ENCODE measurements around the gene ADCY3.

The ADCY3 gene

GRCh38 chr2:24915796-24916195, 4.2 kb downstream of the ADCY3 start:
- no peak overlapping the region for H3K4me3 ChIP-seq (ENCODE audit: low read depth, low read length)
- no peak for TF ChIP-seq CTCF (IDR thresholded peaks at IDR 0.05; ENCODE audit: borderline replicate concordance, insufficient read depth, low read depth, low read length)

DNA sequence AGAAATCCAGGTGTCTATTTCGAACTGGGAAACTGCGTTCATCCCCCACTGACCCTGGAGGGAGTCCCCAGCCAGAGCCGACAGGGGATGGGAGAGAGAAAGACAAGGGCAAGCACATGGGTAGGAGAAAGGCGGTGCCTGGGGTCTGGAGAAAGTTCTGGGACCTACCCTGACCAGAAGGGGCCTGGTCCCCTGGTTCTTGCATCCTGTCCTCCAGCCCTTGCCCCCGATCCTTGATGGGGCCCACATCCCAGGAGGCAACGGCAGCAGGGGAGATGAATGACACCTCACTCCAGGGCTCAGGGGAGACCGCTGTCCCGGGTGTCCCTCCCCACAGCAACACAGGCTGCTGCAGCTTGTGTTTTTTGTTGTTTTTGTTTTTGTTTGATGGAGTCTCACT, 4.9 kb downstream of the ADCY3 start:
- H3K4me3 ChIP-seq (ENCODE audit: low read depth, low read length): no peak overlapping the region
- no peak for TF ChIP-seq CTCF (IDR thresholded peaks at IDR 0.05; ENCODE audit: borderline replicate concordance, insufficient read depth, low read depth, low read length)

GRCh38 chr2:24914713-24915112, 5.3 kb downstream of the ADCY3 start:
- no peak for TF ChIP-seq CTCF (IDR thresholded peaks at IDR 0.05; ENCODE audit: borderline replicate concordance, insufficient read depth, low read depth, low read length)
- H3K4me3 ChIP-seq (ENCODE audit: low read depth, low read length): no peak overlapping the region

- H3K4me3 ChIP-seq (ENCODE audit: low read depth, low read length): no peak overlapping the region
- TF ChIP-seq CTCF (IDR thresholded peaks at IDR 0.05; ENCODE audit: borderline replicate concordance, insufficient read depth, low read depth, low read length): no peak
These were observed 6.1 kb downstream of the ADCY3 start for GRCh38 chr2:24913911-24914310.

GRCh38 chr2:24912986-24913385, 7.1 kb downstream of the ADCY3 start:
- H3K4me3 ChIP-seq (ENCODE audit: low read depth, low read length): no peak overlapping the region
- no peak for TF ChIP-seq CTCF (IDR thresholded peaks at IDR 0.05; ENCODE audit: borderline replicate concordance, insufficient read depth, low read depth, low read length)

DNA sequence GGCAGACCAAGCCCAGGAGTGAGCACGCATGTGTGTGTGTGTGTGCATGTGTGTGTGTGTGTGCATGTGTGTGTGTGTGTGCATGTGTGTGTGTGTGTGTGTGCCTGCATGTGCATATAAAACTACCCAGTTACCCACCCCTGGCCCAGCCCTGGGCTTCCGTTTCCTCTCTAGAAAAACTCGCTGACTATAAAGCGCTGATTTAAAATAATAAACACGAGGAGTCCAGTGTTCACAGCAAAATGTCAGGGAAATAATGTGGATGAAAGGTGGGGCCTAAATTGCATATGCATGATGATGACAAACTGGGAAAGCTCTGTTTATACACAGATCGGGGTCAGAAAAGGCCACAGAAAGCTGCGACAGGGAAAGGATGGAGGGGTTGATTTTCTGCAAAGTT, 7.5 kb downstream of the ADCY3 start:
- no peak for TF ChIP-seq CTCF (IDR thresholded peaks at IDR 0.05; ENCODE audit: borderline replicate concordance, insufficient read depth, low read depth, low read length)
- no peak overlapping the region for H3K4me3 ChIP-seq (ENCODE audit: low read depth, low read length)

DNA sequence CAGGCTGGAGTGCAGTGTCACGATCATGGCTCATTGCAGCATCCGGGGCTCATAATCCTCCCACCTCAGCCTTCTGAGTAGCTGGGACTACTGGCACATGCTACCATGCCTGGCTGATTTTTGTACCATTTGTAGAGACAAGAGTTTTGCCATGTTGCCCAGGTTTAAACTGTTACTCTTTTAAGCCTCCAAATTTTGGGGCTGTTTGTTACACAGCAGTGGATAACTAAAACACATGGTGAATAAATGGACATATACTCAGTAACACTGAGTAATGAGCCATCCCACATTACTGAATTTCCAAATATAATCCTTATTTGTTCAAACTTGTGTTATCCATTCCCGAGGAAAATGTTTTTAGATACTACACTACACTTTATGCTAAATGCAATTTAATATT, 9.8 kb downstream of the ADCY3 start:
- no peak for TF ChIP-seq CTCF (IDR thresholded peaks at IDR 0.05; ENCODE audit: borderline replicate concordance, insufficient read depth, low read depth, low read length)

More for the DNA sequence above, 9.8 kb downstream of the ADCY3 start:
- H3K4me3 ChIP-seq (ENCODE audit: low read depth, low read length): no peak overlapping the region
